Hair follicle dermal papilla cell (primary cell): ENCODE measurements around the gene MAST3. TPM values are rescaled to one million over a fixed set of nuclear protein-coding genes. Genes with fewer than 3 reads are reported as not detected.

ENCODE experiments used
- small RNA-seq: library from RNA; depleted of rRNA; stranded (forward); fragments of <200 nt; gene quantifications from one replicate; pipeline ENCODE3, GENCODE V24; 2012
- total RNA-seq: library from RNA; depleted of rRNA; stranded (reverse); fragments of >200 nt; gene quantifications from 2 replicates; pipeline ENCODE4 v1.2.3, GENCODE V29; 2012

Gene MAST3
- total RNA-seq, result 3.2 and 3.6 TPM in 2 replicates

DNA sequence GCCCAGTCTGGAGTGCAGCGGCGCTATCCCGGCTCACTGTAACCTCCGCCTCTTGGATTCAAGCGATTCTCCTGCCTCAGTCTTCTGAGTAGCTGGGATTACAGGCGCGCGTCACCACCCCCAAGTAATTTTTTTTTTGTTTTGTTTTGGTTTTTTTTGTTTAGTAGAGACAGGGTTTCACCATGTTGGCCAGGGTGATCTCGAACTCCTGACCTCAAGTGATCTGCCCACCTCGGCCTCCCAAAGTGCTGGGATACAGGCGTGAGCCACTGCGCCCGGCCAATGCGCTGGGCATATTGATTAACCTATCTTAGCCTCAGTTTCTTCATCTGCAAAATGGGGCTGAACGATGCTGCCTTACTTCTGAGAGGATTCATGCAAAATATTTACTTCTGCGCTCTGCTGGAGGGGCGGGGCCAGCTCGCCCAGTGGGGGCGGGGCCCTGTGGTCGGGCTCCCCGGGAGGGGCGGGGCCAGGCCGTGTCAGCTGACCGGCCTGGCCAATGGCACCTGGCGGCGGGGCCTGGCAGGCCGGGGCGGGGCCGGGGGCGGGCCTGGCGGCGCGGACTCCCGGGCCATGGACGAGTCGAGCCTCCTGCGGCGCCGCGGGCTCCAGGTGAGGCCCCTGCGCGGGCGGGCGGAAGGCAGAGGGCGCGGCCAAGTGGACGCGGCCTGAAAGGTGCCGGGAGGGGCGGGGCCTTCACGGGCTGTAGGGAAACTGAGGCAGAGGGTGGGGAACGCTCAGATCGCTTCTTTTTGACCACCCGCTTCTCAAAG, at the start of gene MAST3:
Gene MAST3 (plus strand): TSS at position 562 of the 776 bp plus-strand sequence. CDS start 15 bp downstream, at position 577.

DNA sequence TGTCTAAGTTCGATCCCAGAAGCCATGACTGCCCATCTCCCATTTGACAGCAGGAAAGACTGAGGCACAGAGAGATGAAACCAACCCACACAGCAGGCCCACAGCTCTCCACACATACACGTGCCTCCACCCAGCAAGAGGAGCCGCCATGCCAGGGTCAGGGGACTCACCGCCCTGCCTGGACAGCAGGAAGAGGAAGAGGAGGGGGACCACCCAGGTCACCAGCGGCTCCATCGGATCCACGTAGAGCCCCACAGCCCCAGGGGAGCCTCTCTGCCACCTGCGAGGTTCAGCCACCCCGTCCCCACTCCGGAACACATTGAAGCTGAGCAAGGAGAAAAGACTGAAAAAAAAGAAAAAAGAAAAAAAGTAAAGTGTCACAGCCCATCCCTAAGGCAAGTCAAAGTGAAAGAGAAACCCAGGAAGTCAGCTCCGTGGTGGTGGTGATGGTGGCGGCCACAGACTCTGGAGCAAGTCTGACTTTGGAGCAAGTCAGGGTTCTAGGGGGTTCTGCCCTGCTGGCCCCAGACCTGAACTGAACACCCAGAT, 10.9 kb upstream of the MAST3 start, which contains the start of gene IL12RB1:
Gene IL12RB1 (minus strand): TSS at position 345 of the 549 bp plus-strand sequence. CDS start 111 bp downstream, at position 234.

DNA sequence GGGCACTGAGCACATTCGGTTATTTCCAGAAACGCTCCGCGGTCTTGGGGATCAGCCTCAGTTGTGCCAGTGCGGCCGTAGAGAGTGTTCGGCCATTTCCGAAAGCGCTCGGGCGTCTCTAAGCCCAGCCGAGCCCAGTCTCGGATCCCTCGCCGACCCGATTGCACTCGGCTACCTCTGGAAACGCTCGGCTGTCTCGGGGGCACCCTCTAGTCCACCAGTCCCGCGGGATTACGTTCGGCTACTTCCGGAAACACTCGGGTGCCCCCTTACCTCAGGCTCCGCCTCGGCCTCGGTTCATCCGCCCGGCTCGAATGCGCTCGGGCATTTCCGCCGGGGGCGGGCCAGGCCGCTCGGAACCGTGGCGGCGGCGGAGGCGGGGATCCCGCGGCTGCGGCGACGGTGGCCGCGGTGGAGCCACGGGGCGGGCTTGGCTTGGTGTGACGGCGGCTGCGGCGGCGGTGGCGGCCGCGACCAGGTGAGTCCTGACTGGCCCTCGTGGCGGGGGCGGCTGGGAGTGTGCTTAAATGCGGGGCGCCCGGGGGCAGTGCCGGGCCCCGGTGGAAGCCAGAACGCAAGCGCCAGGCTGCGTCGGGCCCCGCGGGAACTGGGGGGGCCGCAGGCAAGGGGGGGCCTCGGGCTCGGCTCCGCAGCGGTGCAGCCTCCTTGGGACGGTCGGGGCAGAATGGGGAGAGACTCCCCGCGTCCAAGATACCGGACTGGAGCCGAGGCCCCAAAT, 55.4 kb downstream of the MAST3 start, which contains the start of gene PIK3R2:
Gene PIK3R2 (plus strand): TSS at position 347 of the 739 bp plus-strand sequence. CDS start 2,717 bp downstream, outside the sequence.

DNA sequence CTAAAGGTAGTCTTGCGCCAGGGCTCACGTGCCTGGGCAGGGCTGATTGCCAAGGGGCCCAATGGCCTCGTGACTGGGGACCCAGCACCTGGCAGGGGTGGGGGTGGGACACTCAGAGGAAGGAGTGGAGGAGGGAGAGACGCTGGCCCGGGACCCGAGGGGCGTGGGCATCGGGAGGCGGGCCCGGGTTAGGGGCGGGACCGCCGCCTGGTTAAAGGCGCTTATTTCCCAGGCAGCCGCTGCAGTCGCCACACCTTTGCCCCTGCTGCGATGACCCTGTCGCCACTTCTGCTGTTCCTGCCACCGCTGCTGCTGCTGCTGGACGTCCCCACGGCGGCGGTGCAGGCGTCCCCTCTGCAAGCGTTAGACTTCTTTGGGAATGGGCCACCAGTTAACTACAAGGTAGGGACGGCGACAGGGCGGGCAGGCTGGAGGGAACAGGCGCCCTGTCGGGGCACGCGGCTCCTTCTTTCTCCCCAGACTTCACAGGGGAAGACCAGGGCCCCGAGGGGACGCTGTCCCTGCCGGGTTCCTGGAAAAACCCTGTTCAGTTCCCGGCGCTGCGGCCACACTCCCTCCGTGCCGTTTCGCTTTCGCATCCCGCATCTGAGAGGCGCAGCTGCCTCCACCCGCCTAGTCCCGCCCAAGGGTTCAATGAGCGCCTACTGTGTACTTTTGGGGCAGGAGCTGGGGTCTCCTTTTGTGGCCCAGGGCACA, 76.2 kb downstream of the MAST3 start, which contains the start of gene IFI30:
Gene IFI30 (plus strand): TSS at position 242 of the 717 bp plus-strand sequence. CDS start 29 bp downstream, at position 271.

DNA sequence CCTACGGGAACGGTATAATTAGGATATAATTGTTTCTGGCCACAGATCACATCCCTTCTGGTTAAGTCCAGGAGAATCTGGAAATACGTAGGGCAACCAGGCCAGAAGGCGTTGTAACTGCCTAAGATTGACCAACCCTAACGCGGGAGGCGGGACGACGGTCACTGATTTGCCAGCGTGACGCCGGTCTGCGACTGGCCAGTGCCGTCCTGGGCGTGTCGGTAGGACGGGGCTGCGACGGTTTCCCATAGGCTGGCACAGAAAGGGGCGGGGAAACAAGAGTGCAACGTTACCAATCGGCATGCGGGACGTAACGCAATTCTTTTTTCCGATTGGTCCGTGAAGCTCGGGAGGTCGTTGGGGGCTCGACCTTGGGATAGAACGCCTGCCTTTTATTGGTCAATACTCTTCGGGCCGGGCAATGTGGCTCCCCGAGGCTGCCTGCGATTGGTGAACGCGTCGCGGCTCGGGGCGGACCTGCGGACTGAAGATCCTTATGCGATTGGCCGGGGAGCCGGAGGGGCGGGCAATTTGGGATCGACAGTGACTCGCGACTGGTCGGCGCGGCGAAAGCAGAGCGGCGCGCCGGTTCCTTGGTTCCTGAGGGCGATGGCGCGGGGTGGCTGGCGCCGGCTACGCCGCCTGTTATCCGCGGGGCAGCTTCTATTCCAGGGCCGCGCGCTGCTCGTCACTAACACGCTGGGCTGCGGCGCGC, 95.3 kb downstream of the MAST3 start, which contains the start of gene MPV17L2:
Gene MPV17L2 (plus strand): TSS at position 546 of the 715 bp plus-strand sequence. CDS start 64 bp downstream, at position 610.

Small RNA genes lying within 50 kb of the gene (small RNA-seq; reads per million reads assigned to genes)
- not detected for gene IFI30

Other genes starting within 250 kb of the MAST3 start
- gene JAK3, start 249.8 kb upstream of the MAST3 start, total RNA-seq, result 5.6 and 15.3 TPM in 2 replicates
- 839 and 1,248 TPM in 2 replicates for gene RPL18A, start 237.9 kb upstream of the MAST3 start, total RNA-seq
- under 0.01 and 0.49 TPM in 2 replicates for gene SLC5A5, start 225.8 kb upstream of the MAST3 start, total RNA-seq
- gene CCDC124, start 164.8 kb upstream of the MAST3 start, total RNA-seq, result 16.6 and 21.7 TPM in 2 replicates
- gene KCNN1, start 130.7 kb upstream of the MAST3 start, total RNA-seq, result 0.24 TPM in 1 of 2 replicates, not detected in the other
- 11.0 and 12.3 TPM in 2 replicates for gene ARRDC2, start 89.6 kb upstream of the MAST3 start, total RNA-seq
- 1.6 and 1.8 TPM in 2 replicates for gene IL12RB1, start 10.8 kb upstream of the MAST3 start, total RNA-seq
- gene PIK3R2, start 55.4 kb downstream of the MAST3 start, total RNA-seq, result 43.5 and 45.8 TPM in 2 replicates
- gene IFI30, start 76.0 kb downstream of the MAST3 start, total RNA-seq, result 25.2 and 33.3 TPM in 2 replicates
- gene MPV17L2, start 95.4 kb downstream of the MAST3 start, total RNA-seq, result 9.7 TPM in 2 replicates
- gene RAB3A, start 106.3 kb downstream of the MAST3 start, total RNA-seq, result 0.73 and 1.6 TPM in 2 replicates
- 0.12 and 0.16 TPM in 2 replicates for gene PDE4C, start 128.7 kb downstream of the MAST3 start, total RNA-seq
- gene IQCN, start 176.7 kb downstream of the MAST3 start, total RNA-seq, result 3.6 and 4.1 TPM in 2 replicates
- gene JUND, start 183.8 kb downstream of the MAST3 start, total RNA-seq, result 135 and 138 TPM in 2 replicates
- gene LSM4, start 225.3 kb downstream of the MAST3 start, total RNA-seq, result 66.2 and 72.9 TPM in 2 replicates
- 31.0 and 34.2 TPM in 2 replicates for gene PGPEP1, start 242.8 kb downstream of the MAST3 start, total RNA-seq